HepG2 (cell line): Measurements from ENCODE around the gene SOCS1. TPM values are rescaled to one million over a fixed set of nuclear protein-coding genes. Genes with fewer than 3 reads are reported as not detected.
A peak's percentile ranks its signal among the peaks of the same experiment; 100 is the strongest.

Experiments used
- ADNP ChIP-seq: sonication (generic); formaldehyde crosslinking; IDR thresholded peaks from 2 replicates; pipeline ENCODE4 v1.4.0; 2020; ENCODE audit warnings: missing genetic modification reagents
- CBX2 ChIP-seq, 2 experiments: fragments of 200-600 bp in 1 of 2; sonication (generic); formaldehyde crosslinking in 1 of 2; IDR thresholded peaks; 2 replicates each; pipeline versions ENCODE4 v1.7.0 to v1.8.1; 2018 to 2022; ENCODE audit warnings: low read depth in 2 of 2, low read length in 1 of 2, mild to moderate bottlenecking in 1 of 2, missing genetic modification reagents in 1 of 2
- CENPX ChIP-seq: sonication (generic); formaldehyde crosslinking; IDR thresholded peaks from 2 replicates; pipeline ENCODE4 v1.9.0; 2021; ENCODE audit warnings: mild to moderate bottlenecking, missing genetic modification reagents, moderate library complexity
- FOXO4 ChIP-seq: sonication (generic); formaldehyde crosslinking; conservative IDR thresholded peaks from 2 replicates; pipeline ENCODE4 v1.8.1; 2023; ENCODE audit warnings: missing genetic modification reagents
- NKX3-1 ChIP-seq: sonication (generic); formaldehyde crosslinking; IDR thresholded peaks from 2 replicates; pipeline ENCODE4 v1.5.0; 2020; ENCODE audit warnings: missing genetic modification reagents
- NPAS2 ChIP-seq: sonication (generic); formaldehyde crosslinking; IDR thresholded peaks from 2 replicates; pipeline ENCODE4 v1.8.0; 2022; ENCODE audit warnings: mild to moderate bottlenecking, missing genetic modification reagents, borderline replicate concordance
- SOX6 ChIP-seq, 2 experiments: fragments of 450-650 bp in 1 of 2; sonication (generic) in 1 of 2; formaldehyde crosslinking in 1 of 2; IDR thresholded peaks; 2 replicates each; pipeline versions ENCODE4 v1.4.0 to v1.6.1; 2017 to 2020; ENCODE audit warnings: antibody characterized with exemption in 1 of 2, mild to moderate bottlenecking in 1 of 2, missing genetic modification reagents in 1 of 2
- TEAD3 ChIP-seq: optimal IDR thresholded peaks from 2 replicates; pipeline ENCODE3; 2016; ENCODE audit warnings: borderline replicate concordance
- TFE3 ChIP-seq: IDR thresholded peaks from 2 replicates; pipeline ENCODE4 v1.6.1; 2016
- ZNF225 ChIP-seq: sonication (generic); formaldehyde crosslinking; IDR thresholded peaks from 2 replicates; pipeline ENCODE4 v1.4.0; 2020; ENCODE audit warnings: mild to moderate bottlenecking, missing genetic modification reagents
- ZNF605 ChIP-seq: sonication (generic); formaldehyde crosslinking; IDR thresholded peaks from 2 replicates; pipeline ENCODE4 v1.8.0; 2022; ENCODE audit warnings: mild to moderate bottlenecking, missing genetic modification reagents
- ZNF678 ChIP-seq: sonication (generic); formaldehyde crosslinking; IDR thresholded peaks from 2 replicates; pipeline ENCODE4 v1.4.0; 2020; ENCODE audit warnings: mild to moderate bottlenecking, missing genetic modification reagents
- ZNF710 ChIP-seq: sonication (generic); formaldehyde crosslinking; IDR thresholded peaks from 2 replicates; pipeline ENCODE4 v1.5.0; 2020; ENCODE audit warnings: mild to moderate bottlenecking, missing genetic modification reagents, borderline replicate concordance
- ZNF839 ChIP-seq: sonication (generic); formaldehyde crosslinking; IDR thresholded peaks from 2 replicates; pipeline ENCODE4 v1.4.0; 2020; ENCODE audit warnings: missing genetic modification reagents, mild to moderate bottlenecking, borderline replicate concordance
- polyA plus RNA-seq, 8 experiments: library from polyadenylated mRNA; depleted of rRNA in 3 of 8; stranded (reverse) in 7 of 8; unstranded in 1 of 8; fragments of >200 nt; fragmentation: Illumina TruSeq in 4 of 8; extraction: Trizol in 4 of 8; gene quantifications; 2 replicates each; pipeline versions ENCODE4 v1.2.1 to v1.2.3, GENCODE V29; 2011 to 2016; ENCODE audit warnings: low read depth in 4 of 8, missing spikeins in 1 of 8, mixed read lengths in 1 of 8; ENCODE audit not compliant: insufficient read depth in 1 of 8
- total RNA-seq, 5 experiments: library from RNA; depleted of rRNA; stranded (reverse); fragments of >200 nt; fragmentation: Illumina TruSeq; extraction: Trizol; gene quantifications; 2 replicates each; pipeline ENCODE4 v1.2.3, GENCODE V29; 2016; ENCODE audit warnings: low read depth in 1 of 5
- TF ChIP-seq, protein P1 (sequence below): sonication (generic); IDR thresholded peaks from 2 replicates; pipeline ENCODE4 v1.6.1; 2016; ENCODE audit warnings: low read depth, borderline replicate concordance
- TF ChIP-seq, protein P2 (sequence below): sonication (generic); formaldehyde crosslinking; IDR thresholded peaks from 2 replicates; pipeline ENCODE4 v1.4.0; 2020; ENCODE audit warnings: missing genetic modification reagents
- TF ChIP-seq, protein P3 (sequence below): sonication (generic); formaldehyde crosslinking; IDR thresholded peaks from 2 replicates; pipeline ENCODE4 v1.8.0; 2022; ENCODE audit warnings: mild to moderate bottlenecking, missing genetic modification reagents; ENCODE audit not compliant: insufficient replicate concordance
- TF ChIP-seq, protein P4 (sequence below): sonication (generic); formaldehyde crosslinking; IDR thresholded peaks from 2 replicates; pipeline ENCODE4 v1.4.0; 2020; ENCODE audit warnings: mild to moderate bottlenecking, missing genetic modification reagents

SOCS1 gene
- total and polyA plus RNA-seq, 2 of the 13 experiments (the other 11 are each of a cell fraction or from before 2014, with no cell fraction given) = 5.3 to 6.3 TPM

- 0 out of 2 replicates have a peak, but pooled peaks have one; percentile 55 for TF ChIP-seq FOXO4
- TF ChIP-seq TEAD3 (CRISPR knock-in tag) = peak; percentile 73
- TF ChIP-seq ZNF710 = no peak
- TF ChIP-seq CBX2 (IDR thresholded peaks at IDR 0.05; ENCODE audit: low read depth, low read length) = no peak
- no peak for TF ChIP-seq CBX2 (CRISPR knock-in tag; IDR thresholded peaks at IDR 0.05; ENCODE audit: low read depth)
- no peak for TF ChIP-seq SOX6 (IDR thresholded peaks at IDR 0.05)
- peak; percentile 22; the same call in 1 of the 2 replicates for TF ChIP-seq SOX6 (CRISPR knock-in tag; IDR thresholded peaks at IDR 0.05)
- TF ChIP-seq, protein P1, sequence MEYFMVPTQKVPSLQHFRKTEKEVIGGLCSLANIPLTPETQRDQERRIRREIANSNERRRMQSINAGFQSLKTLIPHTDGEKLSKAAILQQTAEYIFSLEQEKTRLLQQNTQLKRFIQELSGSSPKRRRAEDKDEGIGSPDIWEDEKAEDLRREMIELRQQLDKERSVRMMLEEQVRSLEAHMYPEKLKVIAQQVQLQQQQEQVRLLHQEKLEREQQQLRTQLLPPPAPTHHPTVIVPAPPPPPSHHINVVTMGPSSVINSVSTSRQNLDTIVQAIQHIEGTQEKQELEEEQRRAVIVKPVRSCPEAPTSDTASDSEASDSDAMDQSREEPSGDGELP = peak; percentile 51; the same call in 1 of the 2 replicates
- no peak for TF ChIP-seq ZNF678
- TF ChIP-seq TFE3 (CRISPR knock-in tag) = peak; percentile 31; the same call in 1 of the 2 replicates
- no peak for TF ChIP-seq ZNF225 (CRISPR knock-in tag)
- TF ChIP-seq ZNF605 (CRISPR knock-in tag) = peak; percentile 63
- TF ChIP-seq CENPX (CRISPR knock-in tag) = no peak
- peak; percentile 75; the same call in 1 of the 2 replicates for TF ChIP-seq NKX3-1 (CRISPR knock-in tag)
- TF ChIP-seq NPAS2 (CRISPR knock-in tag) = no peak
- no peak for TF ChIP-seq ZNF839
- TF ChIP-seq, protein P2, sequence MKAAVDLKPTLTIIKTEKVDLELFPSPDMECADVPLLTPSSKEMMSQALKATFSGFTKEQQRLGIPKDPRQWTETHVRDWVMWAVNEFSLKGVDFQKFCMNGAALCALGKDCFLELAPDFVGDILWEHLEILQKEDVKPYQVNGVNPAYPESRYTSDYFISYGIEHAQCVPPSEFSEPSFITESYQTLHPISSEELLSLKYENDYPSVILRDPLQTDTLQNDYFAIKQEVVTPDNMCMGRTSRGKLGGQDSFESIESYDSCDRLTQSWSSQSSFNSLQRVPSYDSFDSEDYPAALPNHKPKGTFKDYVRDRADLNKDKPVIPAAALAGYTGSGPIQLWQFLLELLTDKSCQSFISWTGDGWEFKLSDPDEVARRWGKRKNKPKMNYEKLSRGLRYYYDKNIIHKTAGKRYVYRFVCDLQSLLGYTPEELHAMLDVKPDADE (CRISPR knock-in tag) = no peak
- peak; percentile 45; the same call in 1 of the 2 replicates for TF ChIP-seq ADNP (CRISPR knock-in tag)
- TF ChIP-seq, protein P3, sequence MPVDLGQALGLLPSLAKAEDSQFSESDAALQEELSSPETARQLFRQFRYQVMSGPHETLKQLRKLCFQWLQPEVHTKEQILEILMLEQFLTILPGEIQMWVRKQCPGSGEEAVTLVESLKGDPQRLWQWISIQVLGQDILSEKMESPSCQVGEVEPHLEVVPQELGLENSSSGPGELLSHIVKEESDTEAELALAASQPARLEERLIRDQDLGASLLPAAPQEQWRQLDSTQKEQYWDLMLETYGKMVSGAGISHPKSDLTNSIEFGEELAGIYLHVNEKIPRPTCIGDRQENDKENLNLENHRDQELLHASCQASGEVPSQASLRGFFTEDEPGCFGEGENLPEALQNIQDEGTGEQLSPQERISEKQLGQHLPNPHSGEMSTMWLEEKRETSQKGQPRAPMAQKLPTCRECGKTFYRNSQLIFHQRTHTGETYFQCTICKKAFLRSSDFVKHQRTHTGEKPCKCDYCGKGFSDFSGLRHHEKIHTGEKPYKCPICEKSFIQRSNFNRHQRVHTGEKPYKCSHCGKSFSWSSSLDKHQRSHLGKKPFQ (CRISPR knock-in tag) = no peak
- TF ChIP-seq, protein P4, sequence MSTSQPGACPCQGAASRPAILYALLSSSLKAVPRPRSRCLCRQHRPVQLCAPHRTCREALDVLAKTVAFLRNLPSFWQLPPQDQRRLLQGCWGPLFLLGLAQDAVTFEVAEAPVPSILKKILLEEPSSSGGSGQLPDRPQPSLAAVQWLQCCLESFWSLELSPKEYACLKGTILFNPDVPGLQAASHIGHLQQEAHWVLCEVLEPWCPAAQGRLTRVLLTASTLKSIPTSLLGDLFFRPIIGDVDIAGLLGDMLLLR (CRISPR knock-in tag) = no peak
Measured at GRCh38 chr16:11224096-11224893, 31.7 kb downstream of the SOCS1 start (continued).
